DMS153 treated with DMSO at 0.1 percent for 48 hours (cell line): ENCODE results near the gene FAN1.

ENCODE experiments used
- DNase-seq: peaks from one replicate; lab custom pipeline; 2025; ENCODE audit not compliant: unreplicated experiment; lab: John Stamatoyannopoulos, UW

FAN1 gene

DNA sequence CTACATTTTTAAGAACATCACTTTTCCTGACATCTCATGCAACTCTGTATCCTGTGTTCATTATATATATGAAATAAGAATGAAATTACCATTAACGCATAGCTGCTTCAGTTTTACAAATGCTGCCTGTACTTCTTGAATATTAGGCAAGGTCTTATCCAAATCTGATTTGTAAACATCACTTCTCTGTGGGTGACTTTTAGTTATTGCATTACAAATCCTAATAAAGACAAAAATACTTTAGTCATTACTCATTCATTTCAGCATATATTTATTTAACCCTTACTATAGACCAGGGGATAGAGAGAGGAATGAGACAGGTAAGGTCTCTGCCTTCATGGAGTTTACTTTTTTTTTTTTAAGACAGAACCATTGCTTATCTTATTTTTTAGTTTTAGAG, 51.0 kb downstream of the FAN1 start:
- DNase-seq = no peak

DNA sequence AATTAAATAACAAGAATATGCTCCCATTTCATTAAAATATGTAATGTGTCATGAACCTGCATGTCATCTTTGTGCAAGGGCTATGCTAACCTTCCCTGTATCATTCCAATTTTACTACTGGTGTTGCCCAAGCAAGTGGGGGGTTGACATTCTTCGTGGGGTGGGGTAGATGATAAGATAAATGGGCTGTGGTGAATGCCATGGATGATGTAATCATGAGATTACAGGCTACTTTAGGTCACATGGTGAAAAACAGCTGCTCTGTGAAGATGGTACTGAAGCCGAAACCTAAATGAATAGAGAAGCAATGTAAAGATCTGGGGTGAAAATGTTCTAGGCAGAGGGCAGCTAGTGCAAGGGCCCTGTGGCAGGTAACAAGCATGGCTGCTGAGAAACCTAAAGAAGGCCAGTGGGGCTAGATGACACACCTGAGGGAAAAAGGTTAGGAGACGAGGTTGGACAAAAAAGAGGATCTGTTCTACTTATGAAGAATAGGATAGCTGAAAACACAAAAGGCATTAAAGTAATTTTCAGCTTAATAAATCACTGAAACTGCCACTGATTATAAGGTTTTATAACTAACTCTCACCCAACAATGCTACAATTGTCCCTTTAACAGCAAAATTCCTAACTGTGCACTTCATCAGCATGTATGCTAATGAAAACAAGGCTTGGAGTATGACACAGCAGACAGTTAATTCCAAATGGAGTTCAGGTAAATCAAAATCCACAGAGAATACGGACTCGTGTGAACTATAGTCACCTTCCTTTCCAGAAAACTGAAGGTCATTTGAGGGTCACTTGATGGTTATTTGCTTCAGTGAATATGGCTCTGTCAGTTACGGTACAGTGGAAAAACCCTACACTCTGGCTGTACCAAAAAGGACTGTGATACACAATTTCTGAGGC, 52.8 kb downstream of the FAN1 start:
- no peak for DNase-seq

DNA sequence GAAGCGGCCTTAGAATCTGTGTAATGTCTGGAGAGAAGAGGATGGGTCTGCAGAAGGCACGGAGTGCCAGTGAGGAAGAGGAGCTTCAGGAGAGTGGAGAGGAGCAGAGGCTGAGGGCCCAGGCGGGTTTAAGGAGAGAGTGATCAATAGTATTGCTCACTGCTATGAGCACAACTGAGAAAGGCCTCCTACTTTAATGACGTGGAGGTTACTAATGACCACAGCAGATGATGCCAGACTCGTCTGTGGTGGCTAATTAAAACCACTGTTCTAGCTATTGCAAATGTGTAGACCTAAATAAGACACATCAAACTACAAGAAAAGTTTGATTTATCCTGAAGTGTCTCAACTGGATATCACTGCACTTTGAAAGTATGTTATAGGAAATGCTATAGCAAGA, 54.5 kb downstream of the FAN1 start:
- no peak for DNase-seq

DNA sequence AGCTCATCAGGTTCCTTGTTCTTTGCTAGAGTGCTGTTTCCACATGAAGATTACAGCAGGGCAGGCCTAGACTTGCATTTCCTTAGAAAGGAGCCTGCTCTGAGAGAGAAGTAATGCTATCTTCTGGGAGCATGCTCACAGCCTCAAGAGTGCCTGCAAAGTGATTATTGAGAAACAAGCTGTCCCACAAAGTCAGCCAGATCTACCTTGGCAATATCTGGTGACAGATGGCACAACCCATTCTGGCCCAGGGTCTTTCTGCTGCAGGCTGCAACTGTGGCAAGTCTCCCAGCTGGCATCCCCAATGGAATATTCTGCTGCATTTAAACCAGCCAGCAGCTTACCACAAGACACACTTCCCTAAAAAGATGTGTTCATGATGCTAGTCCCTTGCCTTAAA, 58.4 kb downstream of the FAN1 start:
- DNase-seq = no peak

DNA sequence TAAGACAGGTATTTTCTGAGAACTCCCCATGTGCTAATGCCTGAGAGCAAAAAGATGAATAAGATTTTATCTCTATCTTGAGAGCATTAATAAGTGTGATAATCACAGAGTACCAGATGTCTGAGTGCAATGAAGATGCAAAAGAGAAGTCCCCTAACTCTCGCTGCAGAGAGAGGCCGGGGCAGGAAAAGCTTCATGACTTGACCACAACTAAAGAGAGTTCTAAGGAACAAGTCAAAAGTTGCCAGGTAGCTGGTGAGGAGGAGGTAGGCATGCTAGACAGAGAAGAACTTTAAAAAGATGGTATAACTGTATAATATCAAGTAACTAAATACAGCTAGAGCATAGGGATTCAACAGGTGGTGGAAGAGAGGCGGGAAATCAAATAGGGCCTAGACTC, 58.9 kb downstream of the FAN1 start:
- no peak for DNase-seq

DNA sequence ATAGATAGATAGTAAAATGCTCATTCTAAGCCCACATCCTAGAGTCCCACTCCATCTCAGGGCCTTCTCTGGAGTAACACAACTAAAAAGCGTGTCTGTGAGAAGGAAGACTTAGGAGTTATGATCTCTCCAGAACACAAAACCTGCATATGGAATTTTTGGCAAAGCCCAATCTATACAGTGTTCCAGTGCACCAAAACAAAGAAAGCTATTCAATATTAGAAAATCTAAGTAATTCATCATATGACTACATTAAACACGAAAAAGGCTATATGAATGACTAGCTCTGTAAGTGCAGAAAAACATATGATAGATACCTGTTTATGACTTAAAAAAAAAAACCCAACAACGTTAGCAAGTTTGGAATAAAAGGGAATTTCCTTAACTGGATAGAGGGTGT, 60.0 kb downstream of the FAN1 start:
- no peak for DNase-seq

DNA sequence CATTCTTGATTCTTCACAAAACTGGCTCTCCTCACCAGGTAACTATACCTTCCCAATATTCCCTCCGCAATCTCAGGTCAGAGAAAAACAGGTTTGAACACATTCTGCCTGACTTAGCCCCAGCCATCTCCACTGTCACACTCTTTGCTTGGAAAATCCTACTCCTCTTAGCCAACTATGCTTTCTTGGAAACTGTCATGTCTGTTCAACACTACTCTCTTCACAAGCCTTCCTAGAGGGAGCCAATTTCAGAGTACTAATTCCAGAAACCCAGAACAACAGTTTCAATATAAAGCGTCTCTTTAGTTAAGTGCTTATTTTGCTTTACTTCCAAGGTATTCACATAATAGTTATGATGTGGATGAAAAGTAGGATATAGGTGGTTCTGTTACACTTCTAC, 66.0 kb downstream of the FAN1 start:
- DNase-seq = no peak

DNA sequence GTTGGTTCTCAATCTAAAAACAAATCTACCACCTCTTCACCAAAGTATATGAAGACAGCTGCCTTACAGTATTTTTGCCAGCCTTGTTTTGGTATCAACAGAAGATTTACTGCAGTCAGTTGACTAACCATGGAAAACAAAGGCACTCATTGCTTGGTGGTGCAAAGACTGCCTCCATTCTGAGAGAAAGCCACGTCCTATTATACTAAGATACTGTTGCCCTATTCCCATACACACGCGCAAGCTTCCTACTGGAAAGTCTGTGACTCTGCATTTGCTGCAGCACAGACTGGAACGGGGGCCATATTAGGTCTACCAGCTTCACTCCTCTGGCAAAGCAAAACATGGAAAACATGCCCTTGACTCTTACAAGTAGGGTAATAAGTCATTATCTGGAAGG, 69.7 kb downstream of the FAN1 start:
- no peak for DNase-seq

DNA sequence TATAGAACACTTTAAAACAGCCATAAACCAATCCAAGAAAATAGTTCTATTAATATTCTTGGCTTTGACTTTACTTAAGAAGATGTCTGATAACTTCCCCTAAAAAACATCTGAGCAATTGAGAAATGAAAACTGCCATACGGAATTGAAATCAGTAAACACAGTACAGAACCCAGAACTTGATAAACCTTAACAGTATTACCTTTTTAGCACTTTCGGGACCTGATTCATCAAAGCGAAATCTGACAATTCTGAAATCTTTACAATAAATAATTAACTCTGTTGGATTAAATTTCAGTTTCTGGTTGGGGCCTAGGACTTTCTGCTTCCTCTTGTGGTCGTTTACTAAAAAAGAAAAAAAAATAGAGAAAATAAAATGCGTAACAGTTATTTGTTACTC, 70.4 kb downstream of the FAN1 start:
- no peak for DNase-seq

DNA sequence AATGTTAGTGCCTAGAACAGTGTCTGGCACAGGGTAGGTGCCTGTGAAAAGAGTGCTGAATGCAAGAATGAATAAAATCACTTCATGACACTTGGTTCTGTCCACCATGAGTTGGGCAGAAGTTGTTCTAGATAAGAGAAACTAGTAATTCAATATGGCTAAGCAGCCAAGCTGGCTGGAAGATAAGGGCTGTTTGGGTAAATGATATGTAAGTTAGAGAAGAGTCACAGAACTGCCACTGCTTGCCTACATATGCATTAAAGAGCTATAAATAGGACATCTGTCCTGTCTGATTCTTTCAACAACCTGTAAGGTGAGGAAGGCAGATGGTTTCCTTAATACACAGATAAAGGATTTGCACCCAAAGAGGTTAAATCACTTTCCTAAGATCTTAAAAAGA, 74.6 kb downstream of the FAN1 start:
- no peak for DNase-seq

DNA sequence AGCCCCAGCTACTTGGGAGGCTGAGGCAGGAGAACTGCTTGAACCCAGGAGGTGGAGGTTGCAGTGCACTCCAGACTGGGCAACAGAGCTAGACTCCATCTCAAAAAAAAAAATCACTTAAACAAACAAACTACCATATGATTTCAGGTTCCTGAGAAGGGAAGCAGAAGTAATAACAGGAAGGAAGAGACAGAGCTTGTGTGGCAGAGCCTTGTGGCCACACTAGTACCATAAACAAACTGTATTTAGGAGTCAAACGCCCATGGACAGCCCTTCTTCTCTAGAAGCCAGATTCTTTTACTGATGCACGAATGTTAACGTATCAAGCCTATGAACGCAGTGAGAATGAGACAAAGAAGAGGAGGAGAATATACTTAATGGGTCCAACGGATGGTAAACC, 75.7 kb downstream of the FAN1 start:
- no peak for DNase-seq

DNA sequence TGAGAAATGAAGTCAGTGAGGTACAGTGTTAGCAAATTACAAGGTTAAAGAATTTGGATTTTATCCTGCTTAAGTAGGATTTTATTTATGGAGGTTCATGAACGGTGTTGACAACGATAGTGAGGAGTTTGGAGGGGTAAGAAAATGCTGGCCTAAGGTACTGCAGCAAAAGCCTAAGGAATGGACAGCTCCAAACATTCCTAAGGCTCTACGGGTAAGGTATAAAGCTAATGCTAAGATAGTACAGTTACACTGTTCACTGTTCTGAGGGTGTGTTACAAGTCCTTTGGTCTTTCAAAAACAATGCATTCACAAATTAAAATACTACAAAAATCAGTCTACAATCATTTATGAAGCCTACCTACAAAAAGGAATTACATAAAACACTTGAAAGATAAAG, 80.4 kb downstream of the FAN1 start:
- DNase-seq = no peak

DNA sequence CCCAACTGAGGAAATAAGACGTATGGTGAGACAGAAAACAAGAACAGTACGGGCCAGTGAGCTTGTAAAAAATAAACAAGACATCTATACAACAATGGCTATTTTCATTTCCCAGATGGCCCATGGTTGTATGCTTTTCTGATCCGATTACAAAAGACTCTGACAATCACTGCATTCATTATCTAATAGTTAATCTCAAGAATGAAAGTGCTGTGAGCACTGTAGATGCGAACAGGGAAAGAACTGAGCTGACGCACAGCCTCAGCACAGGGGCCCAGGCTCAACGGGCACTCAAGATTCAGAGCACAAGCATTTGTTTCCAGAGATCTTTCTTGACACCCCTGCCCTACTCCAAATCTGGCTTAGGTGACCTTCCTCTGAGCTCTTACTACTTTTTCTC, 80.8 kb downstream of the FAN1 start:
- DNase-seq = no peak

DNA sequence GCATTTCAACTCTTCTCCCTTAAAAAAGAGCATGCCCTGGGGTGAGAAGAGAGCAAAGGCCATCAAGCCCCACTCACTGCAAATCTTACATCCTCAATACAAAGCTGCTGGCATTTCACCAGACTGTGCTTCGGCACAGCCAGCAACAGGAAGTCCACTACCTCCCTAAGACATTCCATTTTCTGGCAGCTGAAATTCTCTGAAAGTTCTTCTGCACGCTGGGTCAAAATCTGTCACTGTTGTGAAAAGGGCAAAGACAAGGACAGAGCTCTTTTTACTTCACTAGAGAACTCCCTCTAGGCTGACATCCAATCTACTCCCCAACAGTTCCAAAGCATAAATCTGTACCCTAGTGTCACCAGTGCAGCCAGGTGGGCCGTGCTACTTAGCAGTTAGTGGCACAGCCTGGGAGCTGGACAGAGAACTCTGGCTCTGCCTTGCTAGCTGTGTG, 81.4 kb downstream of the FAN1 start:
- no peak for DNase-seq

DNA sequence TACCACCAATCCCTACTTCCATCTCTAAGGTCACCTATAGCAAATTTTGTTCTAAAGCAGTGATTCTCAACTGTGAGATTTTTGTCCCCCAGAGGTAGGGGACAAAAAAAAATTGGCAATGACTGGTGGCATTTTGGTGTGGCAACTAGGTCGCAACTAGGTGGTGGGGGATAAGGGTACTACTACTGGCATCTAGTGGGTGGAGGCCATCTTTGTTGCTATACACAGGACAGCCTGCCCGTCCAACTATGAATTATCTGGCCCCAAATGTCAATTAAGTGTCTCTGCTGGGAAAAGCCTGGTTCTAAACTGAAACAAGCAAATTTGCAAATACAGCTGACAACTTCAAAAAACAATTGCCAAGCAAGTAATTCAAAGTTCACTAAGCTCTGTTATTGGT, 86.3 kb downstream of the FAN1 start:
- DNase-seq = no peak

DNA sequence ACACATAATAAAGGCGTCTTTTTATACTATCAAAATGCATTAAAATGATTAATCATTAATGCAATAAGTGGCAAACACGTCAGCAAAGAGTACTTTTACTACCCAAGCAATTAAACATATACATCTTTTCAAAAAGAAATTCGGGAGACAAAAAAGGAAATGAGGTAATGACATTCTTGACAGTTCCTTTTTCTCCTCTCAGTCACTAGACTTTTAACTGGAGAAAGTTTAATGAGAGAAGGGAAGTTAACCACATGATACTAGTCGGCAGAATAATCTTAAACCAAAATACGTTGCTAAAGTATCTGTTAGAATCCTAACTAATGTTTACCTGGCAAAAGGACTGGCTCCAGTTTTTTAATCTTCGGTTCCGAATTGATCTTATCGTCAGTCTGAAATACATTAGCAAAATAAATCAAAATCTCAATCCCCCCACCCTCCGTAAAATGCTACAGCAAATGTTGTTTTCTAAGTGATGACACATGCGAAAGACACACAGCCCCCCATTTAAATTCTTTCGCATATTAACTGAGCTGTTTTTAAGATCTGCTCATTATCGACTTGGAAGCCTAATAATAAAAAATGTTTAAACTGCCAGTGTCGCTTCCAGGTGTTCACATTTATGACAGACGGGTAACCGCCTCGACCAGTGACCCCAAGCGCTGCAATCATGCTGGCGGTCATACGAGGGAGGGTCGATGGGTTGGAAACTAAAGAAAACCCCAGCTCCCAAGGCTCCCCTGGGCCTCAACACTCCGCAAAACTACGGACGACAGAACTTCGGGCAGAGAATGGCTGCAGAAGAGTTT, 86.9 kb downstream of the FAN1 start:
- DNase-seq = no peak

DNA sequence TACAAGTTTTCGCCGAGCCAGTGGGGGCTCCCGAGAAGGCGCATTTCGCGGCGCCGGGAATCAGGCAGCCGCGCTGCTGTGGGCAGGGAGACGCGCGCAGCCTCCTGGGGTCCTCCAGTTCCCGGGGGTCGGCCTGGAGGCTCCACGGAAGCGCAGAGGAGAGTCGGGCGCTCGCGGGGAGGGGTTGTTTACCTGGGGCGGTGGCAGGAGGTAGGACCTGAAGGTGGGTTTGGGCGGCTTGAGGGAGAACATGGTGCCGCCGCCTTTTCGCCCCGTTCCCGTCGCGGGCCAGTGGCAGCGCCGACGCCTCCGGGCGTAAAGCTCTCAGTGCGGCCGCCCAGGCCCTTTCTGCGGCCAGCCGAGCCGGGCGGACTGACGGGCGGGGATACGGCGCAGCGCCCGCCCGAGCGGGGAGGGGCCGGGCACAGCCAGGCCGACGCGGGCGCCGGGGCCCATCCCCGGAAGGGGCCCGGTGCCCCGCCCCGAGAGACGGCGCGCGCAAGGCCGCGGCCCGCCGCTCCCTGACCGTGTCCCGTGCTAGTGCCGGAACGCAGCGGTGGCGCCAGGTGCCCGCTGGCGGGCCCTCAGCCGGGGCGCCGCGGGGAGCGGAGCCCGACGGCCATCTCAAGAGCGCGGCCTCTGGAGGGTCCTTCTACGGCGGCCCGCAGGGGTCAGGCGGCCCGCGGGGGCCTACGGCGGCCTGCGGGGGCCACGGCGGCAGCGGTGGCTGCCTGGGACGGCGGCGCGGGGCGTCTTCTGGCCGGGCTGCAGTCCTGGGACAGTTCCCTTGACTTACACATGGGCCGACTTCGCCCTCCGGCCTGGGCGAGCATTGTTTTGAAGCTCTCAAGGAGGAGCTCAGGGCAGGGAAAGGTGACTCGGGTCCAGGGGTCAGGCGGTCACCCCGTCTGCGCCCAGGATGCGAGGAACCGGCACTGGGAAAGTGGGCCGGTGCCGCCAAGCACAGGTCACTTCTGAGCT, 87.8 kb downstream of the FAN1 start, which contains the start of gene MTMR10:
TSS of gene MTMR10 (minus strand) at position 374 of the 981 bp plus-strand sequence. CDS start at position 252, 122 bp downstream.
- peak; percentile 3 for DNase-seq

DNA sequence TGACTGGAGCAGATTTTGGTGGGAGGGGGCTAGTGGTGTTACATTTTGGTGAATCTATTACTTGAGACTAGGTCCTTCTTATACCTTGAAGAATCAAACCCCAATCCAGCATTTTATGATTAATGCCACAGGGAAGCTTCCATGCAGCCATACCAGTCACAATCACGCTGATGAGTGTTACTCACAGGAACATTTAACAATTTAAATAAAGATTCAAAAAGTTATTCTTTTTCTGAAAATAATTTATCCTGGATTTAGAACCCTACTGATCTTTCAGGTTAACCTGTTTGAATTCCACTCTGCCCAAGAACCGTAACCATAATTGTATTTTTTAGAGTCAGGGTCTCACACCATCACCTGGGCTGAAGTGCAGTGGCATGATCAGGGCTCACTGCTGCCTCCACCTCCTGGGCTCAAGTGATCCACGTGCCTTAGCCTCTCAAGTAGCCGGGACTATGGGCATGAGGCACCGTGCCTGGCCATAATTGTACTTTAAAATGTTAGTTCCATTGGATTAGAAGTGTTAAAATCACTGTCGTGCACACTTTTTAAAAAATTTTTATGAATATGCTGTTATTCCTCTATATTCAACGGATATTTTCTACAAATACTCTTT, 88.6 kb downstream of the FAN1 start:
- no peak for DNase-seq
